DOHH2 (cell line): Measurements from ENCODE around the gene ZSCAN10.

Experiments
- H3F3A ChIP-seq: fragments of 200-600 bp; sonication (generic), shearing (Covaris generic); 2 replicates; pipeline ENCODE4 v1.6.0; 2016; ENCODE audit warnings: antibody characterized with exemption, mild to moderate bottlenecking; ENCODE audit not compliant: control insufficient read depth, insufficient read depth
- H3K27ac ChIP-seq: fragments of 200-600 bp; sonication (generic); 2 replicates; pipeline ENCODE4 v1.5.1; 2014; ENCODE audit warnings: low read depth, mild to moderate bottlenecking, low read length, moderate library complexity
- H3K27me3 ChIP-seq: fragments of 200-600 bp; sonication (generic); 2 replicates; pipeline ENCODE4 v1.6.1; 2014; ENCODE audit warnings: mild to moderate bottlenecking, low read length, mixed read lengths; ENCODE audit not compliant: control insufficient read depth
- H3K36me3 ChIP-seq: fragments of 200-600 bp; sonication (generic); 2 replicates; pipeline ENCODE4 v1.6.1; 2014; ENCODE audit warnings: mild to moderate bottlenecking, low read length, moderate library complexity, mixed read lengths; ENCODE audit not compliant: control insufficient read depth
- H3K4me1 ChIP-seq: fragments of 200-600 bp; sonication (generic); 2 replicates; pipeline ENCODE4 v1.6.1; 2014; ENCODE audit warnings: mild to moderate bottlenecking, low read length, mixed read lengths; ENCODE audit not compliant: control insufficient read depth
- H3K4me2 ChIP-seq: fragments of 200-600 bp; sonication (generic); 2 replicates; pipeline ENCODE4 v1.6.0; 2014; ENCODE audit warnings: mild to moderate bottlenecking, low read length, moderate library complexity
- H3K4me3 ChIP-seq: fragments of 200-600 bp; sonication (generic); 2 replicates; pipeline ENCODE4 v1.5.1; 2014; ENCODE audit warnings: mild to moderate bottlenecking, low read length, mixed read lengths
- H3K79me2 ChIP-seq: fragments of 200-600 bp; sonication (generic); 2 replicates; pipeline ENCODE4 v1.6.1; 2014; ENCODE audit warnings: mild to moderate bottlenecking, low read length, mixed read lengths; ENCODE audit not compliant: control insufficient read depth
- H3K9me2 ChIP-seq: fragments of 200-600 bp; sonication (generic); replicated peaks from 2 replicates; pipeline ENCODE4 v1.6.1; 2014; ENCODE audit warnings: mild to moderate bottlenecking, low read length, mixed read lengths; ENCODE audit not compliant: control insufficient read depth
- H3K9me3 ChIP-seq: fragments of 200-600 bp; sonication (generic); 2 replicates; pipeline ENCODE4 v1.6.1; 2014; ENCODE audit warnings: antibody characterized with exemption, low read length, mixed read lengths; ENCODE audit not compliant: control insufficient read depth, insufficient read depth
- H4K20me1 ChIP-seq: fragments of 200-600 bp; sonication (generic); 2 replicates; pipeline ENCODE4 v1.6.0; 2014; ENCODE audit warnings: low read depth, mild to moderate bottlenecking, antibody characterized with exemption, low read length, moderate library complexity; ENCODE audit not compliant: control insufficient read depth, insufficient read depth
- EZH2phosphoT487 ChIP-seq: fragments of 200-600 bp; sonication (generic); IDR thresholded peaks from 2 replicates; pipeline ENCODE4 v1.6.1; 2017; ENCODE audit warnings: borderline replicate concordance, mild to moderate bottlenecking, antibody characterized with exemption, low read length, moderate library complexity, mixed read lengths
- TF ChIP-seq, protein P1 (sequence below): fragments of 200-600 bp; sonication (generic); IDR thresholded peaks from one replicate; pipeline ENCODE4 v1.5.1; 2014; ENCODE audit warnings: antibody characterized with exemption, mild to moderate bottlenecking, low read depth, low read length; ENCODE audit not compliant: poor library complexity, severe bottlenecking

ZSCAN10 gene

DNA sequence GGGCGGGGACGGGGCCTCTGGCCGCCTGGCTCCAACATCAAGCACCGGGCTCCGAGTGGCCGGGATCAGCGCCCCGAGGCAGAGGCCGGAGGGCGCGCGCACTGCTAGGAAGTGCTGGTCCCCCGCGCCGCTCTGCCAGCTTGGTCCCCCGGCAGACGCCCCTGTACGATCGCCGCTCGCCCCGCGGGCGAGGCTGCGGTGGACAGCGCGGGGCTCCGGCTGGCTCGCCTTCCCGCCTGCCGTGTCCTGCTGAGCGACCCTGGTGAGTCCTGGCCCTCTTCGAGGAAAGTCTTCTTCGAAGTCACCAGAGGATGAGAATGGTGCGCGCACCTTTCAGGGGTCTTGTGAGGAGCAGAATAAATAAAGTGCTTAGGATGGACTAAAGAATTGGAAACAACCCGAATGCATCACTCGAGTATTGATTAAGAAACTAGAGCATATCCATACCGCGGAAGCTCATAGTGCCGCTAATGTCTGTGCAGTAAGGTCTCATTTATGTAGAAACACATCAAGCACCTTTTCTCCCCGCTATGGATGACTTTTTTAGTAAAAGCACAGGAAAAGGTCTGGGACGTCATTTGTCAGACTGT is 36.1 kb upstream of the ZSCAN10 start:
- H3K27ac ChIP-seq, result 0 out of 2 replicates have a peak overlapping the region, but pooled peaks have one; percentile 13
- H3K36me3 ChIP-seq, result peaks cover 12% of the 10 kb centered on the region
- no peaks in the 10 kb centered on the region for H3K27me3 ChIP-seq
- peaks cover 11% of the 10 kb centered on the region for H3K4me1 ChIP-seq
- no peaks in the 10 kb centered on the region for H3K9me3 ChIP-seq
- H3K4me3 ChIP-seq, result peak overlapping the region; percentile 95
- no peak for TF ChIP-seq EZH2phosphoT487
- TF ChIP-seq, protein P1, sequence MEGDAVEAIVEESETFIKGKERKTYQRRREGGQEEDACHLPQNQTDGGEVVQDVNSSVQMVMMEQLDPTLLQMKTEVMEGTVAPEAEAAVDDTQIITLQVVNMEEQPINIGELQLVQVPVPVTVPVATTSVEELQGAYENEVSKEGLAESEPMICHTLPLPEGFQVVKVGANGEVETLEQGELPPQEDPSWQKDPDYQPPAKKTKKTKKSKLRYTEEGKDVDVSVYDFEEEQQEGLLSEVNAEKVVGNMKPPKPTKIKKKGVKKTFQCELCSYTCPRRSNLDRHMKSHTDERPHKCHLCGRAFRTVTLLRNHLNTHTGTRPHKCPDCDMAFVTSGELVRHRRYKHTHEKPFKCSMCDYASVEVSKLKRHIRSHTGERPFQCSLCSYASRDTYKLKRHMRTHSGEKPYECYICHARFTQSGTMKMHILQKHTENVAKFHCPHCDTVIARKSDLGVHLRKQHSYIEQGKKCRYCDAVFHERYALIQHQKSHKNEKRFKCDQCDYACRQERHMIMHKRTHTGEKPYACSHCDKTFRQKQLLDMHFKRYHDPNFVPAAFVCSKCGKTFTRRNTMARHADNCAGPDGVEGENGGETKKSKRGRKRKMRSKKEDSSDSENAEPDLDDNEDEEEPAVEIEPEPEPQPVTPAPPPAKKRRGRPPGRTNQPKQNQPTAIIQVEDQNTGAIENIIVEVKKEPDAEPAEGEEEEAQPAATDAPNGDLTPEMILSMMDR, result no peak
- H3K9me2 ChIP-seq, result no peaks in the 10 kb centered on the region
- peaks cover under 1% of the 10 kb centered on the region; the same call in 1 of the 2 replicates for H3F3A ChIP-seq
- peaks cover 43% of the 10 kb centered on the region for H3K79me2 ChIP-seq
- H4K20me1 ChIP-seq, result no peaks in the 10 kb centered on the region
- peak overlapping the region; percentile 85 for H3K4me2 ChIP-seq

DNA sequence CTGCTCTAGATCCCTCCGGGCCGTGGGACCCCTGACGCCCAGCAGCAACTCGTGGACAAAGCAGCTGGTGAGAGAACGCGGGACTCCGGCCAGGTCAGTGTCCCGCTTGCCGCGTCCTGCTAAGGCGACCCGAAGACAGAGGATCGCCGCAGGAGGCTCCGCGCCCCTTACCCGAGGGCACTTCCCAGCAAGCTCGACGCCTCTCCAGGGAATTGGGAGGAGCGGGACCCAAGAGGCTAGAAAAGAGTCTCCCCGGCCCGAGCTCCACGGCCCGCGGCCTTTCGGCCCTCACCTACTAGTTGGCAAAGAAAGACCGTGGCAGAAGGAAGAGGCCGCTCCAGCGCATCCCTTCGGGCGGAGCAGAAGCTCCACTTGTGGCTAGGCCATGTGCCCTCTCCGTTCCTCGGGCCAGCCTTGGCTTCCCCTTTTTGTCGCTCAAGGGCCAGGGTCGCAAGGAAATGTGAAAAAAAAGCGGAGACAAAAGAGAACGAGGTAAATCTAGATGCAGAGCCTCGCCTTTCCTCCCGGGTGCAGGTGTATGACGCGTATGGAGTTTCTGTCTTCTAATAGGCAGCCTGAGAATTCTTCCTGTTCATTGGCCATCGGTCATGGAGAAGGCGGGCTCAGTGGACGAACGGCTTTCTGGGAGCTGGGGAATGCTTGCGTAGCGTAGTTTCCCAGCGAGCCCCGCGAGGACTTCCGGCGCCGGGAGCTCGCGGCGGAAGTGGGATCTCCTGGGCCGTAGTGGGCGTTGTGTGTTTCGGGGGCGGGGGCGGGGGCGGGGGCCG is 35.4 kb upstream of the ZSCAN10 start, which contains the start of gene ZNF213:
ZNF213 (plus strand) TSS at position 692 of the 788 bp plus-strand sequence. CDS start 2,252 bp downstream, outside the sequence.
- no peaks in the 10 kb centered on the region for H3K9me3 ChIP-seq
- H3K4me2 ChIP-seq, result peak within 1 kb of the TSS; percentile 97
- peaks cover 15% of the 10 kb centered on the region for H3K4me1 ChIP-seq
- no peaks in the 10 kb centered on the region for H4K20me1 ChIP-seq
- peaks cover 43% of the 10 kb centered on the region for H3K79me2 ChIP-seq
- peaks cover 16% of the 10 kb centered on the region for H3K36me3 ChIP-seq
- no peaks in the 10 kb centered on the region for H3K27me3 ChIP-seq
- H3K4me3 ChIP-seq, result peak within 1 kb of the TSS; percentile 95
- peaks cover 7% of the 10 kb centered on the region; the same call in 1 of the 2 replicates for H3F3A ChIP-seq
- TF ChIP-seq, protein P1, result no peak
- no peak for TF ChIP-seq EZH2phosphoT487
- no peaks in the 10 kb centered on the region for H3K9me2 ChIP-seq
- peak within 1 kb of the TSS; percentile 61 for H3K27ac ChIP-seq

DNA sequence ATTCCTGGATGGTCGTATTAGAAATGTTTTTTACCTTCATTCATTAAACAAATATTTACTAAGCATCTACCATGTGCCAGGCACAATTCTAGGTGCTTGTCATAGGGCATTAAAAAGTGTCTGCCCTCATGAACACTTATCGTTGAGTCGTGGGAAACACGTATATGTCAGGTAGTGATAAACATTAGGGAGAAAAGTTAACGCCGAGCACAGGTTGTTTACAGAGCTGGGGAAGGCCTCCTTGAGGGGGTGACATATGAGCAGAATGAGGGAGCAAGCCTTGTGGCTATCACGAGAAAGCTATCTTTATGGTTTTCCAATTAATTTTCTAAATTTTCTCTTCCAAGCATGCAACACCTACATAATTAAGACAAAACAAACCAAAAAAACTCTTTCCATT is 34.8 kb upstream of the ZSCAN10 start:
- H3K4me1 ChIP-seq, result peaks cover 22% of the 10 kb centered on the region
- H3K4me3 ChIP-seq, result peak overlapping the region; percentile 89

More for the DNA sequence above, 34.8 kb upstream of the ZSCAN10 start:
- no peak for TF ChIP-seq EZH2phosphoT487
- TF ChIP-seq, protein P1, result no peak
- H3K79me2 ChIP-seq, result peaks cover 43% of the 10 kb centered on the region
- peaks cover 7% of the 10 kb centered on the region; the same call in 1 of the 2 replicates for H3F3A ChIP-seq
- H3K36me3 ChIP-seq, result peaks cover 20% of the 10 kb centered on the region
- H3K27ac ChIP-seq, result peak overlapping the region; percentile 61; the same call in 1 of the 2 replicates
- H3K4me2 ChIP-seq, result peak overlapping the region; percentile 97
- no peaks in the 10 kb centered on the region for H3K27me3 ChIP-seq
- no peaks in the 10 kb centered on the region for H4K20me1 ChIP-seq
- no peaks in the 10 kb centered on the region for H3K9me2 ChIP-seq
- H3K9me3 ChIP-seq, result no peaks in the 10 kb centered on the region
